SK-N-SH (cell line): ENCODE results near the gene CA10. TPM values are rescaled to one million over a fixed set of nuclear protein-coding genes. Genes with fewer than 3 reads are reported as not detected.

Source experiments
- CTCF ChIA-PET: fragments of 300-600, 350-600 bp; formaldehyde crosslinking; extraction: SDS; loops from one replicate; lab custom pipeline; 2021; lab: Yijun Ruan, JAX
- POLR2A ChIA-PET: fragments of 350-600 bp; sonication (Branson Sonifier 250); formaldehyde crosslinking; extraction: SDS; loops from one replicate; lab custom pipeline; 2020; ENCODE audit warnings: antibody characterized with exemption, inconsistent platforms; lab: Yijun Ruan, JAX
- DNase-seq: peaks from one replicate; pipeline ENCODE4 v3.0.0; 2012
- H2AFZ ChIP-seq: fragments of 200-600 bp; sonication (generic); 2 replicates; pipeline ENCODE4 v1.8.1; 2016; ENCODE audit warnings: antibody characterized with exemption, mild to moderate bottlenecking, low read depth
- H3F3A ChIP-seq: fragments of 200-600 bp; sonication (generic); replicated peaks from 2 replicates; pipeline ENCODE3; 2016; ENCODE audit warnings: antibody characterized with exemption, mild to moderate bottlenecking; ENCODE audit not compliant: insufficient read depth
- H3K27ac ChIP-seq, 2 experiments: fragments of 200-500 bp in 1 of 2; fragments of 200-600 bp in 1 of 2; sonication (Bioruptor generic) in 1 of 2; sonication (generic), shearing (Covaris generic) in 1 of 2; 2 replicates each; pipeline versions ENCODE4 v1.5.1 to v1.6.1; 2014 to 2016; ENCODE audit warnings: low read depth in 2 of 2, inconsistent platforms in 1 of 2, low read length in 1 of 2, mild to moderate bottlenecking in 1 of 2, mixed read lengths in 1 of 2
- H3K27me3 ChIP-seq: fragments of 200-600 bp; sonication (generic), shearing (Covaris generic); 2 replicates; pipeline ENCODE4 v1.6.1; 2016; ENCODE audit warnings: mixed run types; ENCODE audit not compliant: insufficient read depth
- H3K36me3 ChIP-seq, 2 experiments: fragments of 200-500 bp in 1 of 2; fragments of 200-600 bp in 1 of 2; sonication (Bioruptor generic) in 1 of 2; sonication (generic) in 1 of 2; replicated peaks in 1 of 2; 2 replicates each; pipeline versions ENCODE3 to v1.5.1; 2014 to 2016; ENCODE audit warnings: low read length in 1 of 2, mild to moderate bottlenecking in 1 of 2; ENCODE audit not compliant: insufficient read depth in 2 of 2, control insufficient read depth in 1 of 2
- H3K4me1 ChIP-seq, 2 experiments: fragments of 200-500 bp in 1 of 2; fragments of 200-600 bp in 1 of 2; sonication (Bioruptor generic) in 1 of 2; sonication (generic), shearing (Covaris generic) in 1 of 2; 2 replicates each; pipeline versions ENCODE4 v1.5.1 to v1.6.1; 2014 to 2016; ENCODE audit warnings: low read depth in 1 of 2, low read length in 1 of 2, mixed run types in 1 of 2; ENCODE audit not compliant: insufficient read depth in 2 of 2, control insufficient read depth in 1 of 2
- H3K4me2 ChIP-seq: fragments of 200-600 bp; sonication (generic), shearing (Covaris generic); 2 replicates; pipeline ENCODE4 v1.6.1; 2017; ENCODE audit warnings: mixed run types
- H3K4me3 ChIP-seq, 2 experiments: fragments of 200-500 bp in 1 of 2; fragments of 200-600 bp in 1 of 2; sonication (Bioruptor generic) in 1 of 2; sonication (generic), shearing (Covaris generic) in 1 of 2; 2 replicates each; pipeline versions ENCODE4 v1.5.1 to v1.8.1; 2014 to 2016; ENCODE audit warnings: low read depth in 2 of 2, inconsistent platforms in 1 of 2, low read length in 1 of 2, mild to moderate bottlenecking in 1 of 2, mixed read lengths in 1 of 2, moderate library complexity in 1 of 2
- H3K79me2 ChIP-seq: fragments of 200-600 bp; sonication (generic); 2 replicates; pipeline ENCODE4 v1.8.1; 2017; ENCODE audit warnings: mild to moderate bottlenecking; ENCODE audit not compliant: insufficient read depth
- H3K9ac ChIP-seq: fragments of 200-600 bp; sonication (generic); 2 replicates; pipeline ENCODE4 v1.6.1; 2017; ENCODE audit warnings: mixed run types
- H3K9me2 ChIP-seq: fragments of 200-600 bp; sonication (generic); 2 replicates; pipeline ENCODE4 v1.6.1; 2017; ENCODE audit warnings: mixed run types
- H3K9me3 ChIP-seq: fragments of 200-600 bp; sonication (generic); 2 replicates; pipeline ENCODE4 v1.6.1; 2017; ENCODE audit warnings: mixed run types, mild to moderate bottlenecking, moderate library complexity
- H4K20me1 ChIP-seq: fragments of 200-600 bp; sonication (generic); 2 replicates; pipeline ENCODE4 v1.6.1; 2017; ENCODE audit warnings: mild to moderate bottlenecking, mixed run types; ENCODE audit not compliant: insufficient read depth
- EZH2phosphoT487 ChIP-seq: fragments of 200-600 bp; sonication (generic); IDR thresholded peaks from 2 replicates; pipeline ENCODE4 v1.6.1; 2017; ENCODE audit warnings: low read depth, mixed run types, mild to moderate bottlenecking, antibody characterized with exemption, moderate library complexity, borderline replicate concordance
- FOSL2 ChIP-seq: IDR thresholded peaks from 2 replicates; pipeline ENCODE4 v1.4.0; 2012; ENCODE audit warnings: low read depth, mild to moderate bottlenecking, moderate library complexity, borderline replicate concordance
- FOXJ3 ChIP-seq: sonication (generic); formaldehyde crosslinking; IDR thresholded peaks from 2 replicates; pipeline ENCODE4 v1.5.1; 2020; ENCODE audit warnings: mild to moderate bottlenecking, missing genetic modification reagents
- FOXM1 ChIP-seq: IDR thresholded peaks from 2 replicates; pipeline ENCODE4 v1.4.0; 2012; ENCODE audit warnings: low read depth, mild to moderate bottlenecking
- GABPA ChIP-seq: IDR thresholded peaks from 2 replicates; pipeline ENCODE4 v1.4.0; 2012; ENCODE audit warnings: low read depth, mild to moderate bottlenecking
- MEF2A ChIP-seq: IDR thresholded peaks from 2 replicates; pipeline ENCODE4 v1.4.0; 2012; ENCODE audit warnings: low read depth, borderline replicate concordance
- MXI1 ChIP-seq: IDR thresholded peaks from 2 replicates; pipeline ENCODE4 v1.6.1; 2012; ENCODE audit warnings: mild to moderate bottlenecking, low read depth, low read length, improper control_type of control experiment
- NFIC ChIP-seq: IDR thresholded peaks from 2 replicates; pipeline ENCODE4 v1.4.0; 2012; ENCODE audit warnings: borderline replicate concordance
- NRF1 ChIP-seq: IDR thresholded peaks from 2 replicates; pipeline ENCODE4 v1.6.1; 2012; ENCODE audit warnings: low read depth, mild to moderate bottlenecking, low read length
- POLR2AphosphoS5 ChIP-seq: IDR thresholded peaks from 2 replicates; pipeline ENCODE4 v1.6.1; 2012; ENCODE audit warnings: low read depth, low read length
- RFX5 ChIP-seq: IDR thresholded peaks from 2 replicates; pipeline ENCODE4 v1.6.1; 2012; ENCODE audit warnings: mild to moderate bottlenecking, improper control_type of control experiment, low read length
- SMC3 ChIP-seq: IDR thresholded peaks from 2 replicates; pipeline ENCODE4 v1.6.1; 2012; ENCODE audit warnings: low read depth, low read length, improper control_type of control experiment
- TAF1 ChIP-seq: IDR thresholded peaks from 2 replicates; pipeline ENCODE4 v1.6.1; 2012; ENCODE audit warnings: low read depth, mild to moderate bottlenecking, low read length, moderate library complexity, borderline replicate concordance
- TEAD4 ChIP-seq: IDR thresholded peaks from 2 replicates; pipeline ENCODE4 v1.4.0; 2012; ENCODE audit warnings: mild to moderate bottlenecking, borderline replicate concordance; ENCODE audit not compliant: insufficient read depth
- YY1 ChIP-seq: IDR thresholded peaks from 2 replicates; pipeline ENCODE4 v1.4.0; 2012; ENCODE audit warnings: low read depth, mild to moderate bottlenecking
- ZBTB33 ChIP-seq: IDR thresholded peaks from 2 replicates; pipeline ENCODE4 v1.4.0; 2012; ENCODE audit warnings: low read depth, borderline replicate concordance
- WGBS: methylation state at CpG from one replicate; pipeline ENCODE4 v1.1.6; 2017; ENCODE audit warnings: low lambda C conversion rate; 5-methylcytosine and 5-hydroxymethylcytosine counted together
- polyA plus RNA-seq, 3 experiments: library from polyadenylated mRNA; depleted of rRNA; stranded (reverse); fragments of >200 nt; gene quantifications; 2 replicates each; pipeline ENCODE4 v1.2.3, GENCODE V29; 2012
- TF ChIP-seq, protein P1 (sequence below): IDR thresholded peaks from 2 replicates; pipeline ENCODE4 v1.4.0; 2012; ENCODE audit warnings: low read depth, borderline replicate concordance
- TF ChIP-seq, protein P2 (sequence below): IDR thresholded peaks from 2 replicates; pipeline ENCODE4 v1.4.0; 2012; ENCODE audit warnings: low read depth

CA10 gene
- polyA plus RNA-seq, 1 of the 3 experiments (the other 2 are of a cell fraction) = not detected

DNA sequence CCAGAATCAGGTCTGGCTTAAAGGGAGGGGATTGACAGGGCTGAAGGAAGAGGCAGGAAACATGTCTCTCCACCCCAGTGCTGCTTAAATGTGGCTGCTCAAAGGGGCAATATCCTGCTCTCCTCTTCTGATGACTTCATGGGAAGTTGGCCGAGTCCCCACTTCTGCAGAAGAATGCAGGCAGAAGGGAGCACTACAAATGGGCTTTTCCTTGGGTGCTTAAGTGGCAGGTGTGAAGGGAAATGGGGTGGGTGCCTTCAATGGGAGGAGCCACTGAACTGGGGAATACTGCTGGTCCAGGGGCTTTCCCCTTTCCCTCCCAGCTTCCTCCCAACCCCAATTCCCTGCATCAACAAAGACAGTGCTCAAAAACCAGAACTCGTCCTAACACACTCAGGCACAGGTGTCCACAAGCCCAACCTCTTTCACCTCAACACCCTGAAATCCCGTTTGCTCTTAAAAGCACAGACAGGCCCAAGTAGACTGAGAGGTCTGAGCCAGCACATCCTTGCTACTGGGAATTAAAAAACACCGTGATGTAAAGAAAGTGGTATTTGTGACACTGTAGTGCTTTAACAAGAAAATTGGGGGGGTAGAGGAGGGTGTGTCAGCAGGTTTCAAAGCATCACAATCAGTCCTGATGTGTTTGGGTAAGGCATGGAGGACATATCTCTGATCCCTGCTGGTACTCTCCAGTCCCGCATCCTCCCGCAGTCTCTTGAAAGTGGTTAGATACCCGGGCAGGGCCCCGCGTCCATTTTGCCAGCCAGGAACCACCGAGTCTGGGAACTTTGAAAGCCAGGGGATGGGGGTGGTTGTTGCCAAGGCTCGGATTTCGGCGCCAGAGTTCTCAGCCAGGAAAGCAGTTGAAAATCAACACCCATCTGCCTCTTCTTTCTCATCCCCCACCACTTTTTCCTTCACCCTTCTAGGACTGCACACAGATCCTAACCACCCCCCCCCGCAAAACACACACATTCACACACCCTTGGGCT lies 1.6 kb downstream of the CA10 start:
- POLR2A ChIA-PET = no interaction called here
- Histone ChIP-seq H3K79me2 (no peaks in the 10 kb centered on the region), H3K36me3 (no peaks in the 10 kb centered on the region), H3F3A (no peaks in the 10 kb centered on the region), H3K9me3 (no peaks in the 10 kb centered on the region), H3K9ac (no peak overlapping the region), H3K27ac (no peak overlapping the region), H4K20me1 (no peaks in the 10 kb centered on the region), H3K4me2 (no peak overlapping the region), H2AFZ (no peak overlapping the region), H3K4me1 (peaks cover 0 to 17% of the 10 kb centered on the region in 2 experiments; a peak in 1 of 4 replicates), H3K27me3 (peaks cover 28% of the 10 kb centered on the region), H3K4me3 (no peak overlapping the region), H3K9me2 (no peaks in the 10 kb centered on the region)
- peak; percentile 19 for DNase-seq
- CTCF ChIA-PET = no interaction called here
- TF ChIP-seq SMC3 = no peak
- WGBS = 49% methylated on average over 13 of the region's 14 CpGs

DNA sequence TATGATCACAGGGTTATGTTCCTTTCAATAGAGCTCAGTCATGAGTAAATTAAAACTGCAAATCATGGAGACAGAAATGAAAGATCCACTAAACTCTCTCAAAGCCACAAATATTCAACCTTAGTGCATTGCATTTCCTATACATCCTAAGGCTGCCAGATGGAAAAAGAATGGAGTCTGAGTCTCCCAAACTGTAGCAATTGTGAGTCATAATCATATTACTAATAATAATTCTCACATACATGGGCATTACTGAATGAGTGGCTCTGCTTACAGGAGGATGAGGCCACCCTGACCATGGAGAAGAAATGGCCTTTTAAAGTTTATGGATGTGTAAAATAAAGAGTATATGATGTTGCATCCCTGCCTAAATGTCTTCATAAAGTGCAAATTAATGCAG lies 3.2 kb downstream of the CA10 start:
- no peaks in the 10 kb centered on the region for H4K20me1 ChIP-seq
- no peaks in the 10 kb centered on the region for H3K79me2 ChIP-seq
- no peak for DNase-seq
- no peak overlapping the region for H3K9ac ChIP-seq
- H3K9me3 ChIP-seq = no peaks in the 10 kb centered on the region
- POLR2A ChIA-PET = no interaction called here
- H3K27me3 ChIP-seq = peaks cover 28% of the 10 kb centered on the region
- TF ChIP-seq MEF2A = no peak
- TF ChIP-seq FOXJ3 (CRISPR knock-in tag) = no peak
- TF ChIP-seq NRF1 = no peak
- TF ChIP-seq FOSL2 = no peak
- no peak for TF ChIP-seq EZH2phosphoT487
- no peak for TF ChIP-seq TAF1
- TF ChIP-seq ZBTB33 = no peak
- TF ChIP-seq RFX5 = no peak
- TF ChIP-seq POLR2AphosphoS5 = no peak
- TF ChIP-seq GABPA = no peak
- TF ChIP-seq MXI1 = no peak
- TF ChIP-seq FOXM1 = no peak
- no peak for TF ChIP-seq TEAD4
- TF ChIP-seq, protein P1, sequence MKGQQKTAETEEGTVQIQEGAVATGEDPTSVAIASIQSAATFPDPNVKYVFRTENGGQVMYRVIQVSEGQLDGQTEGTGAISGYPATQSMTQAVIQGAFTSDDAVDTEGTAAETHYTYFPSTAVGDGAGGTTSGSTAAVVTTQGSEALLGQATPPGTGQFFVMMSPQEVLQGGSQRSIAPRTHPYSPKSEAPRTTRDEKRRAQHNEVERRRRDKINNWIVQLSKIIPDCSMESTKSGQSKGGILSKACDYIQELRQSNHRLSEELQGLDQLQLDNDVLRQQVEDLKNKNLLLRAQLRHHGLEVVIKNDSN = no peak
- TF ChIP-seq, protein P2, sequence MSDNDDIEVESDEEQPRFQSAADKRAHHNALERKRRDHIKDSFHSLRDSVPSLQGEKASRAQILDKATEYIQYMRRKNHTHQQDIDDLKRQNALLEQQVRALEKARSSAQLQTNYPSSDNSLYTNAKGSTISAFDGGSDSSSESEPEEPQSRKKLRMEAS = no peak
- no peak for TF ChIP-seq NFIC
- TF ChIP-seq YY1 = no peak
- CTCF ChIA-PET = interaction anchor here (1.8 to 2.2 kb wide), 2 partner anchors 294 to 391 kb away, joined by 4 to 10 read pairs; no protein-coding TSS in a partner anchor
- H3F3A ChIP-seq = no peaks in the 10 kb centered on the region
- H3K9me2 ChIP-seq = no peaks in the 10 kb centered on the region
- no peak overlapping the region for H3K4me2 ChIP-seq
- H3K36me3 ChIP-seq = no peaks in the 10 kb centered on the region
- H2AFZ ChIP-seq = no peak overlapping the region
- no peak overlapping the region for H3K27ac ChIP-seq
- H3K4me3 ChIP-seq = no peak overlapping the region
- H3K4me1 ChIP-seq = peaks cover 0 to 17% of the 10 kb centered on the region in 2 experiments; a peak in 1 of 4 replicates
